Measurements from ENCODE around the gene CD44. TPM values are rescaled to one million over a fixed set of nuclear protein-coding genes. Genes with fewer than 3 reads are reported as not detected.

Gene CD44
- total RNA-seq, 1 donor from 2014 or later, result 46.0 TPM

- Mint-ChIP-seq H3K4me1 (ENCODE audit: unreplicated experiment) (peaks cover 14% of the 10 kb centered on the region), H3K4me3 (no peak overlapping the region), H3K27ac (no peak overlapping the region), H3K9me3 (peaks cover 4% of the 10 kb centered on the region), H3K27me3 (no peaks in the 10 kb centered on the region), H3K36me3 (no peaks in the 10 kb centered on the region)
- TF ChIP-seq CTCF (conservative IDR thresholded peaks at IDR 0.05), result no peak
- no peak for DNase-seq (ENCODE audit: extremely low spot score, unreplicated experiment)
Measured at GRCh38 chr11:35237351-35237750, 98.4 kb downstream of the CD44 start.

- no peaks in the 10 kb centered on the region for H3K36me3 Mint-ChIP-seq
- peak; percentile 85 for TF ChIP-seq CTCF (conservative IDR thresholded peaks at IDR 0.05)
Measured at GRCh38 chr11:35237860-35238715, 99.1 kb downstream of the CD44 start.

GRCh38 chr11:35238882-35239281 lies 99.9 kb downstream of the CD44 start:
- DNase-seq (ENCODE audit: extremely low spot score, unreplicated experiment), result no peak
- peaks cover 14% of the 10 kb centered on the region for H3K4me1 Mint-ChIP-seq (ENCODE audit: unreplicated experiment)
- H3K9me3 Mint-ChIP-seq, result peaks cover 4% of the 10 kb centered on the region
- no peaks in the 10 kb centered on the region for H3K36me3 Mint-ChIP-seq
- no peak for TF ChIP-seq CTCF (conservative IDR thresholded peaks at IDR 0.05)
- H3K27ac Mint-ChIP-seq, result no peak overlapping the region
- no peaks in the 10 kb centered on the region for H3K27me3 Mint-ChIP-seq
- H3K4me3 Mint-ChIP-seq, result no peak overlapping the region

More at GRCh38 chr11:35237860-35238715, 99.1 kb downstream of the CD44 start:
- no peak for DNase-seq (ENCODE audit: extremely low spot score, unreplicated experiment)
- Mint-ChIP-seq H3K27me3 (no peaks in the 10 kb centered on the region), H3K4me1 (ENCODE audit: unreplicated experiment) (peaks cover 14% of the 10 kb centered on the region), H3K4me3 (peak overlapping the region; percentile 59), H3K9me3 (peaks cover 4% of the 10 kb centered on the region), H3K27ac (peak overlapping the region; percentile 27)

- H3K36me3 Mint-ChIP-seq, result no peaks in the 10 kb centered on the region
- no peaks in the 10 kb centered on the region for H3K27me3 Mint-ChIP-seq
- no peak for TF ChIP-seq CTCF (conservative IDR thresholded peaks at IDR 0.05)
- no peak overlapping the region for H3K4me3 Mint-ChIP-seq
- no peak for DNase-seq (ENCODE audit: extremely low spot score, unreplicated experiment)
- H3K27ac Mint-ChIP-seq, result no peak overlapping the region
- peaks cover 14% of the 10 kb centered on the region for H3K4me1 Mint-ChIP-seq (ENCODE audit: unreplicated experiment)
- H3K9me3 Mint-ChIP-seq, result peaks cover 4% of the 10 kb centered on the region
Measured at GRCh38 chr11:35239471-35240075, 100.6 kb downstream of the CD44 start.

- Mint-ChIP-seq H3K4me3 (no peak overlapping the region), H3K4me1 (ENCODE audit: unreplicated experiment) (peaks cover 14% of the 10 kb centered on the region), H3K27me3 (no peaks in the 10 kb centered on the region), H3K9me3 (peaks cover 4% of the 10 kb centered on the region), H3K27ac (no peak overlapping the region), H3K36me3 (no peaks in the 10 kb centered on the region)
- TF ChIP-seq CTCF (conservative IDR thresholded peaks at IDR 0.05), result no peak
- no peak for DNase-seq (ENCODE audit: extremely low spot score, unreplicated experiment)
Measured at GRCh38 chr11:35241083-35241482, 102.1 kb downstream of the CD44 start.
